H1 (cell line): ENCODE data around the gene SYNCRIP.

ENCODE experiments used
- ATF2 ChIP-seq: IDR thresholded peaks from 2 replicates; pipeline ENCODE4 v1.6.1; 2012; ENCODE audit warnings: low read length, inconsistent platforms
- CHD2 ChIP-seq: IDR thresholded peaks from 2 replicates; pipeline ENCODE4 v1.6.1; 2012; ENCODE audit warnings: low read length, improper control_type of control experiment
- CTCF ChIP-seq, 3 experiments: IDR thresholded peaks; 1 replicate in 2 of 3; 2 replicates in 1 of 3; pipeline versions ENCODE4 v1.5.1 to v1.6.1; 2011; ENCODE audit warnings: low read length in 3 of 3, mild to moderate bottlenecking in 3 of 3, inconsistent platforms in 2 of 3, low read depth in 1 of 3, moderate library complexity in 1 of 3; ENCODE audit not compliant: insufficient read depth in 1 of 3; ENCODE audit errors: control extremely low read depth in 1 of 3
- EP300 ChIP-seq, 2 experiments: IDR thresholded peaks; 1 replicate in 1 of 2; 2 replicates in 1 of 2; pipeline ENCODE4 v1.6.1; 2011 to 2012; ENCODE audit warnings: low read depth in 2 of 2, low read length in 2 of 2, mild to moderate bottlenecking in 2 of 2, borderline replicate concordance in 1 of 2, inconsistent platforms in 1 of 2, moderate library complexity in 1 of 2
- KDM4A ChIP-seq: IDR thresholded peaks from one replicate; pipeline ENCODE4 v1.7.1; 2012; ENCODE audit warnings: low read depth, mild to moderate bottlenecking, moderate library complexity, low read length, inconsistent platforms; ENCODE audit not compliant: severe bottlenecking
- NRF1 ChIP-seq: IDR thresholded peaks from 2 replicates; pipeline ENCODE4 v1.6.1; 2011; ENCODE audit warnings: mild to moderate bottlenecking, low read depth, low read length, improper control_type of control experiment
- POLR2AphosphoS5 ChIP-seq: IDR thresholded peaks from 2 replicates; pipeline ENCODE4 v1.6.1; 2011; ENCODE audit warnings: low read depth, low read length
- RAD21 ChIP-seq, 2 experiments: IDR thresholded peaks in 1 of 2; conservative IDR thresholded peaks in 1 of 2; 2 replicates each; pipeline ENCODE4 v1.6.1; 2011; ENCODE audit warnings: low read depth in 2 of 2, low read length in 2 of 2, improper control_type of control experiment in 1 of 2, inconsistent platforms in 1 of 2, mild to moderate bottlenecking in 1 of 2, moderate library complexity in 1 of 2
- SIN3A ChIP-seq, 2 experiments: IDR thresholded peaks in 1 of 2; conservative IDR thresholded peaks in 1 of 2; 2 replicates each; pipeline ENCODE4 v1.6.1; 2011 to 2012; ENCODE audit warnings: low read length in 2 of 2, improper control_type of control experiment in 1 of 2, low read depth in 1 of 2, mild to moderate bottlenecking in 1 of 2
- SP2 ChIP-seq: IDR thresholded peaks from 2 replicates; pipeline ENCODE4 v1.6.1; 2012; ENCODE audit warnings: mild to moderate bottlenecking, low read length, inconsistent platforms
- SUZ12 ChIP-seq: fragments of 200-600 bp; sonication (generic); IDR thresholded peaks from 2 replicates; pipeline ENCODE4 v1.6.1; 2012; ENCODE audit warnings: mild to moderate bottlenecking, inconsistent platforms, low read length, moderate library complexity, mixed read lengths
- TAF1 ChIP-seq: IDR thresholded peaks from 2 replicates; pipeline ENCODE4 v1.6.1; 2011; ENCODE audit warnings: mild to moderate bottlenecking, low read depth, low read length
- TEAD4 ChIP-seq: IDR thresholded peaks from 2 replicates; pipeline ENCODE4 v1.6.1; 2012; ENCODE audit warnings: low read depth, low read length, inconsistent platforms, mixed read lengths

DNA sequence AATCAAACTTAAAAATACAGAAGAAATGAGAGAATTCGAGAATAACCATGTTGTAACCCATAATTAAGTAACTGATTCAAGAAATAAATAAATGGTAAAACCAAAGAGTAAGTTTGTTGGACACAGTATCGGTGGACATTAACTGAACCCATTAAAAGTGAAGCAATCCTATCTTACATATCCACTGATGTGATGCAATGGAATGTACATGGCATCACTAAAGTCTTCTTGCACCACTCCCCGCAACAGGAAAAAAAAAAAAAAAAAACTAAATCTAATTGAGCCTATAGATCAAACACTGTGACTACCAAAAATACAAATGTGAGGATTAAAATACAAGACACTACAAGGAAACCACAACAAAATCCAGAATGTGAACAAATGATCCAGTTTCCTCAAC is 56.9 kb downstream of the SYNCRIP start:
- no peak for TF ChIP-seq ATF2
- no peak for TF ChIP-seq SUZ12
- TF ChIP-seq CHD2, result no peak
- TF ChIP-seq POLR2AphosphoS5, result no peak
- TF ChIP-seq CTCF (IDR thresholded peaks at IDR 0.05; ENCODE audit: control extremely low read depth in 1 of 3, insufficient read depth in 1 of 3, low read depth in 1 of 3, low read length in 3 of 3), result no peak
- no peak for TF ChIP-seq SIN3A (conservative IDR thresholded peaks at IDR 0.05 in 1 of 2, IDR thresholded peaks at IDR 0.05 in 1 of 2; ENCODE audit: low read depth in 1 of 2, low read length in 2 of 2)
- no peak for TF ChIP-seq RAD21 (IDR thresholded peaks at IDR 0.05 in 1 of 2, conservative IDR thresholded peaks at IDR 0.05 in 1 of 2; ENCODE audit: low read depth in 2 of 2, low read length in 2 of 2)
- TF ChIP-seq NRF1, result no peak
- TF ChIP-seq KDM4A, result no peak
- TF ChIP-seq TAF1, result no peak
- no peak for TF ChIP-seq SP2
- TF ChIP-seq TEAD4, result no peak
- no peak for TF ChIP-seq EP300 (IDR thresholded peaks at IDR 0.05; ENCODE audit: borderline replicate concordance in 1 of 2, low read depth in 2 of 2, low read length in 2 of 2)
